ENCODE results near the gene MRPS18B.
A peak's percentile ranks its signal among the peaks of the same experiment; 100 is the strongest.

Gene MRPS18B

DNA sequence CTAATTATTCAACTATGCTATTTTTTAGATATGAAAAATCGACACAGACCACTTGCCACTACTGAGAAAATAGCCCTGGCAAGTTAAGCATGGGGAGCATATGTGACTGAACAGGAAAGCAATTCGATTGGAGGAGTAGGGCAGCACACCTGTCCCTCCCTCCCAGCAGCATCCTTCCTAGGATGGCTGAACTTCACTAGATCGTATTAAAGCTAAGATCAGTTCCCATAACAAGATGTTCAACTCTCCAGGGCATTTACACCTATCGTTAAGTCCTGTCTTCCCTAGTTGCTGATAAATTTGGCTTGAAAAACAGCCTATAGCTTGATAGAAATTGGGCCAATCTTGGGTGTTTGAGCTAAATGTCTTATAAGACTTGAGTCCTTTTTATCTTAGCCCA, 7.6 kb upstream of the MRPS18B start:
- no peak for FAIRE-seq

DNA sequence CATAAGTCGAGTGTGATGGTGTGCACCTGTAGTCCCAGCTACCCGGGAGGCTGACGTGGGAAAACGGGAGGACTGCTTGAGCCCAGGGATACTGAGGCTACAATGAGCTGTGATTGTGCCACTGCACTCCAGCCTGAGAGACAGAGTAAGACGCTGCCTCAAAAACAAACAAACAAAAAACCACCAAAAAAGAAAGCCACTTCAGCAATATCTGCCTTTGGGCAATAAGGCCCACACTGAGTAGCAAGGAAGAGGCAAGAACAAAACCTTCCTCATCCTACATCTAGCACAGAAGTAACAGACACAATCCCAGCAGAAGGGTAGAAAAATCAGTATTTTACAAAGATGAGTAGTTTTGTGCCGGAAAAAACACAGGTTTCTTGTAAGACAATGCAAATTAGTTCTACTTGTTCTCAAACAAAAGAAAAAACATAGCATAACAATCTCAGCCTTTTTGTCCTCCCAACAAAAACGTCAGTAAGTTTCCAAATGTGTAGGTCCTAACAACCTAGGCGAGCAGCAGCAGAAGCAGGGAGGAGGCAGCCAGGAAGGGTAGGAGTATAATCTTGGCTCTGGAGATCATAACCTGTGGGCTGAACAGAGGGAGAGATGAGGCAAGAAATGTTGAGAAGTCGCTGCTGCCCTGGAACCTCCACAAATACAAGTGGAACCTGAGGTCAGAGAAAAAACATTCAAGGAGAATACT, 6.3 kb upstream of the MRPS18B start:
- no peak for FAIRE-seq

DNA sequence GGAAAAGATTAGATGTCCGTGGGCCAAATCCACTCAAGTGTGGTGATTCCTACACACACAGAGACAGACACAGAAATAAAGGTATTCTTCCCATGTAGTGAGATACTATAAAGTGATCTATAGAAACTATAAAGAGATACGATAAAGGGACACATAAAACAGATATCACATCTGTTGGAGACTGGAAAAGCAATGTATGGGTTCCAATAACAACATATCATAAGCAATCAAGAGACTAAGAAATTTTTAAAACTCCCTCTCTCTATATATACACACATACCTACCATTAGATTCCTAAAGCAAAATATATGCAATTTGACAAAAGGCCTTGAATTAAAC, 5.8 kb upstream of the MRPS18B start:
- no peak for FAIRE-seq

DNA sequence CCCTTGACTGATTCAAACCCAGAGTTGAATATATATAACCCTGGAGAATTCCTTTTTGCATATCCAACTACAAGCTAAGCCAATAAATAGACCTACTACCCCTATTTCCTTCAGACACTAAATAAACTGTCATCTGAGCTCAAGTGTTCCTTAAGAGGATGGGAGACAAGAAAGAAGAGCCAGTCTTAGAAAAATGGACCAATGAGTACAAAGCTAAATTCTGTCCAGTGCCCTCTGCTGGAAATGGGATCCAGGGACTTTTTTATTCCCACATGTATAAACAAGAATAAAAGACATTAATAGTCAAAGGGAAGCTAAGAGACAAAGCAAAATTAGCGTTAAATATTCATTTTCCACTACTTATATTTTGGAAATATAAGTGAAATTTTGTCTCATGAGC, 5.4 kb upstream of the MRPS18B start:
- FAIRE-seq: no peak

DNA sequence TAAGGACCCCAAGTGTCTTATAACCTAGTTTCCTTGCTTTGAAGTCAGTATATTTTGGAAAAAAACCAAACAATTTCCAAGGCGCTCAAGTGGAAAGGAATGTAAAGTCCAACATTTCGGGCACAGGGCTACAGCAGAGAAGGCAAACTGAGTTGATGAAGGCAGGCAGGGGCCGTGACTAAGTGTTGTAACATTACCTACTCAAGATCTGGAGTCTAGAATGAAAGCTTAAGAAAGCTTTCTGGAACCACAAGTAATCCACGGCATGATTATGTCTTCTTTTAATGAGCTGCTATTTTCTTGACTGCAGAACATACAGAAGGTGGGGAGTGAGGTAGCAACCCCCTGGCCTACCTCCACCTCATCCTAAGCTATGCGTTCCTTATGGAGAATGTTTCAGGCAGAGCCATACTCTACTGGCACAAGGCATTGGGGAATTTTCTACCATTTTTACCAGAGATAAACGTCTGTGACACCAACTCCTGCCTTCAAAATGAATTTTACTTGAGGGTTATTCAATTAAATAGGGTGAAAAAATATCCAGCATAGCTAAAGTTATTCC, 4.9 kb upstream of the MRPS18B start:
- FAIRE-seq: no peak

DNA sequence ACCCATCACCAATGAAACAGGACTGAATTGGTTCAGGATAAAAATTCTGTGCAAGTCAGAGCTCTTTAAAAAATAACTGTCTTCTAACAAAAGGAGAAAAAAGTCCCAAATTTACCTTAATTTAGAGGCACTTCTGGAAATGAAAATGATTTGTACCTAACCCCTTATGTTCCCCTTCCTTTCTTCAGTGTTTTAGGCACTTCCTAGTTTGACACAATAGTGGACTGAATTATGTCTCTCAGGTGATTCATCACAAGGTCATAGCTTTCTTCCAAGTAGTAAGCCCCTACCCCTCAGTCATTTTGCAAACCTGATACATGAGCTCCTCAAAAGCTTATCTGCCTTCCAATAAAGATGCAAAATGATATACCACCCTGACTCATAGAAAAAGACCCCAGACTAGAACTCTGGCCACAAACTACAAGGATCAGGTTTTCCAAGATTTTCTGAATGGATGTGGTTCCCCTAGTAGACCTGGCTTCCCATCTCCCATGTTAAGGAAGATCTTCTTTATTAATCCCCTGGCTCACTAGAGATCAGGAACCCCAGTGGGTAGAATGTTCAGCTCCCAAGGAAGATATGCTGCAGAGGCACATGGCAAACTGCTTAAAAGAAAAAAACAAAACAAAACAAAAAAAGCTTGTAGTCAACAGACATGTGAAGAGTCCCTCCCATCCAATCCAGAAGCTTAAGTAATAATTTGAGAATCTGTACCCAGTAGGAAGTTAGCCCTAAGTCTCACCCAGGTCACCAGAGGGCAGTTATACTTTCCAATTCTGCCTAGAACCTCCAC, 4.2 kb upstream of the MRPS18B start:
- FAIRE-seq: no peak

DNA sequence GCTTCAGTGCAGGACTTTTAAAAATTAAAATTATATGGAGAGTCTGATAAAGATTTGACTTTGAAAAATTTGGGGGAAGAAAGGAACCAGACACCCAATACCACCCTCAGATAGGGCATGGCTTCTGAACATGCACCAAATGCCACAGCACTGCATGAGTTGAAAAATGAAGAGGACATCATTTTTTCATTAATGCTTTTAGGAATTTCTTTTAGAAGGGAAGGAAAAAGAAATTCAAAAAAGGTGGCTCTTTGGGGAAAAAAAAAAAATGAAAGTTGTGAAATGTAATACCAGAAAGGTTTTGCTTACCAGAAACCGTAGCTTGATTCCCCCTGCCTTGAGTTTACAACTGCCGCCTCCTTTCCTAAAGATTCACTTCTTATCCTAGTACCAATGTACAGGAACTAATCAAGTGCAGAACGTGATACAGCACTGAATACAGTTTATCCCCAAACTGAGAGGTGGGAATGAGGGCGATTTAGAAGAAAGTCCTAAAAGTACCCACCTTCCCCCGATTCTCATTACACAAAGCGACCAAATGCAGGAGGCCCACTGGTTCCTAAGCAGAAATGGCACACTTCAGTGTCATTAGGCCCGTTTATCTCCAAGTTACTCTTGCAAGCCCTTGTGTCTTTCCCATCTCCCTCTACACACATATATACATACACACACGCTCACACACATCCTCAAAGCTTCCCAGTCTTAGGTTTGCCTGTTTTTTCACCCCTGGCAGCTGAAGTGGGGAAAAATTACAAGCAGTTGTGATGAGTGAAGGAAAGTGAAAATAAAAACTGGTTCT, 3.4 kb upstream of the MRPS18B start:
- no peak for FAIRE-seq

- peak; percentile 97 for FAIRE-seq
Measured at GRCh38 chr6:30614843-30615218, 2.8 kb upstream of the MRPS18B start.

DNA sequence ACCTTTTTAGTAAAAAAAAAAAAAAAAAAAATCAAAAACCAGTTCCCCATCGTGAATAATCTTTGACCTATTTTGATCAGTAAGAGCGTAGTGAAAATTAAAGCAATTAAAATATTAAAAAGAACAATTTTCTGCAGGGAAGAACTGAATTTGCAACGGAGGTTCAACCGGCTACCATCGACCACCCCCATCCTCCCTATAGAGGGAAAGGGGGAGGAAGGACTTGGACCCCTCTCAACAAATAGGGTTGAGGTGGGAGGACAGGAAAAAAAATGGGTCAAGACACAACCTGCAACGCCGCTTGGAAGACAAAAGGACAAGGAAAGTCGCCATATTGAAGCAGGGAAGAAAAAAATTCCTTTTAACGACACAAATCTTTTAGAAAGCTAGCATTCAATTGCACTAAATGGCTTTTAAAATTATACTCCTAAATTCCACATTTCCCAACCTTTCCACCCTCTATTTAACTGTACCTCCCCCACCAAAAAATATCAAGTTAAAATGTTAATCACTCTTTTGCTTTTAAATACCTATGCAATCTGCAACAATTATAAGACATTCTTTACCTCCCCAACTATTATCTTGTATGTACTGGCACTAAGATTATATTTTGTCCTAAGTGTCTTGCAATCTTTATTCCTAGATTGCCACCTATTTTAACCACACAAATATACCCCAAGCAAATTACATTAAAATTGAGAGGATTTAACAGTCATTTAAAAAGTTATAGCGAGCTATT, 2.3 kb upstream of the MRPS18B start:
- FAIRE-seq: no peak

GRCh38 chr6:30615958-30616810, 1.5 kb upstream of the MRPS18B start:
- FAIRE-seq: no peak

- peak; percentile 99 for FAIRE-seq
Measured at GRCh38 chr6:30616811-30617564, 652 bp upstream of the MRPS18B start, which contains the start of gene PPP1R10. Gene PPP1R10, minus strand, starts transcription at chr6:30617243. Its CDS starts 7,299 bp downstream, at chr6:30609944.

GRCh38 chr6:30618270-30618797, 694 bp downstream of the MRPS18B start:
- no peak for FAIRE-seq

GRCh38 chr6:30619561-30619960, 1.9 kb downstream of the MRPS18B start:
- no peak for FAIRE-seq

DNA sequence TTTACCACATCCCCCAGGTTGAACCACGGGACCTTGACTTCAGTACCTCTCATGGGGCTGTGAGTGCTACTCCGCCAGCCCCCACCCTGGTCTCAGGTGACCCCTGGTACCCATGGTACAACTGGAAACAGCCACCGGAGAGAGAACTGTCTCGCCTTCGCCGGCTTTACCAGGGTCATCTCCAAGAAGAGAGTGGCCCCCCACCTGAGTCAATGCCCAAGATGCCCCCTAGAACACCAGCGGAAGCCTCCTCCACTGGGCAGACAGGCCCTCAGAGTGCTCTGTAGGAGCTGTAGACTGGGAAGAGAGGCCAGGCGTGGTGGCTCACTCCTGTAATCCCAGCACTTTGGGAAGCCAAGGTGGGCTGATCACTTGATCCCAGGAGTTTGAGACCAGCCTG, 7.9 kb downstream of the MRPS18B start:
- no peak for FAIRE-seq

- FAIRE-seq: no peak
Measured at GRCh38 chr6:30626484-30627366, 9.1 kb downstream of the MRPS18B start, which contains the start of gene ATAT1. Gene ATAT1, plus strand, starts transcription at chr6:30626874.

GRCh38 chr6:30635834-30636233, 18.2 kb downstream of the MRPS18B start:
- no peak for FAIRE-seq

DNA sequence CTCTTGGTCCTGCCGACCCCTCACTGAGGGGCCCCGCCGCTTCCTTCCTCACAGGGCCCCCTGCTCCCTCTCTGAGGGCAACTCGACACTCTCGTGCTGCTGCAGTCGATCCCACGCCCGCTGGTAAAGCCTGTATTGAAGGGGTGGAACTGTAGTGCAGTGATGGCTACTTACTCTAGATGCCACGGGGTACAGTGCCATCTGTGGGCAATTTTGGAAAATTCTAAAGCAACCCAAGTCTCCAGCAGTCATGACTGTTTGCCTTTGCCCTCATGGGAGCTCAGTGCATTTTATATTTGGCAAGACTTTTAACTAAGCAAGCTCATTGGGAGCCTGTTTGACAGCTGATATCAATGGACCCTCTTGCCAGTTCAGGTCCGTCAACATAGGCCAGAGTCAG, 22.8 kb downstream of the MRPS18B start:
- no peak for FAIRE-seq

- FAIRE-seq: no peak
Measured at GRCh38 chr6:30641048-30641447, 23.4 kb downstream of the MRPS18B start.

GRCh38 chr6:30643656-30644055, 26.0 kb downstream of the MRPS18B start:
- no peak for FAIRE-seq

Measured in A204.1 (cell line).